CD4-positive, alpha-beta T cell (primary cell): ENCODE measurements around the gene NKX1-2. TPM values are rescaled to one million over a fixed set of nuclear protein-coding genes. Genes with fewer than 3 reads are reported as not detected.

Experiments used
- ATAC-seq: fragments of 200-7000 bp; cut with Tn5 transposase; one replicate; pipeline ENCODE4 v1.10.0; 2022; ENCODE audit warnings: mild to moderate bottlenecking; ENCODE audit not compliant: poor library complexity
- CTCF ChIA-PET: fragments of 350-600 bp; sonication (Branson Sonifier 250); formaldehyde crosslinking; loops from one replicate; lab custom pipeline; 2021; ENCODE audit warnings: antibody characterized with exemption, inconsistent platforms; lab: Charles Lee
- POLR2A ChIA-PET: fragments of 350-600 bp; sonication (Branson Sonifier 250); formaldehyde crosslinking; loops from one replicate; lab custom pipeline; 2021; ENCODE audit warnings: antibody characterized with exemption, inconsistent platforms; lab: Charles Lee
- DNase-seq, 14 experiments: peaks; one replicate each; pipeline ENCODE4 v3.0.0-alpha.2; 2013 to 2020; ENCODE audit warnings: mixed read lengths in 2 of 14
- H3K27ac ChIP-seq, 2 donors: one replicate each; pipeline versions ENCODE4 v1.5.1 to v1.7.0; 2013; ENCODE audit warnings: low read length in 2 of 2, low read depth in 1 of 2, mild to moderate bottlenecking in 1 of 2
- H3K27me3 ChIP-seq, 2 experiments: 1 replicate in 1 of 2; 2 replicates in 1 of 2; pipeline versions ENCODE4 v1.6.1 to v1.7.0; 2013; ENCODE audit warnings: low read length in 2 of 2, control low read depth in 1 of 2, mild to moderate bottlenecking in 1 of 2, moderate library complexity in 1 of 2; ENCODE audit not compliant: insufficient read depth in 2 of 2, control insufficient read depth in 1 of 2
- H3K36me3 ChIP-seq: one replicate; pipeline ENCODE4 v1.6.1; 2013; ENCODE audit warnings: low read length, control low read depth; ENCODE audit not compliant: insufficient read depth
- H3K4me1 ChIP-seq: one replicate; pipeline ENCODE4 v1.6.1; 2013; ENCODE audit warnings: low read length, control low read depth; ENCODE audit not compliant: insufficient read depth
- H3K4me3 ChIP-seq: one replicate; pipeline ENCODE4 v1.5.1; 2013; ENCODE audit warnings: mild to moderate bottlenecking, low read length, moderate library complexity
- H3K9me3 ChIP-seq, 2 experiments: 1 replicate in 1 of 2; 2 replicates in 1 of 2; pipeline versions ENCODE4 v1.6.1 to v1.7.0; 2013; ENCODE audit warnings: low read length in 2 of 2, mild to moderate bottlenecking in 2 of 2, control low read depth in 1 of 2, moderate library complexity in 1 of 2; ENCODE audit not compliant: control insufficient read depth in 1 of 2, insufficient read depth in 1 of 2
- H3K27ac Mint-ChIP-seq: one replicate; pipeline ENCODE4 v1.8.0; 2020; ENCODE audit warnings: mixed read lengths
- H3K27me3 Mint-ChIP-seq: one replicate; pipeline ENCODE4 v1.8.0; 2021; ENCODE audit warnings: mixed read lengths
- H3K36me3 Mint-ChIP-seq: one replicate; pipeline ENCODE4 v1.8.0; 2021; ENCODE audit warnings: low read depth, mixed read lengths
- H3K4me1 Mint-ChIP-seq: one replicate; pipeline ENCODE4 v1.8.0; 2021; ENCODE audit warnings: low read depth, mixed read lengths
- H3K4me3 Mint-ChIP-seq: one replicate; pipeline ENCODE4 v1.8.0; 2020; ENCODE audit warnings: mild to moderate bottlenecking, mixed read lengths
- H3K9me3 Mint-ChIP-seq: one replicate; pipeline ENCODE4 v1.8.0; 2020; ENCODE audit warnings: mixed read lengths
- intact Hi-C, 2 experiments: fragments of 100-400 bp; cut with DNase I in 1 of 2; cut with micrococcal nuclease in 1 of 2; formaldehyde crosslinking; loops; one replicate each; pipeline versions ENCODE4 v1.15.1 to v1.9.0; 2023 to 2025; cut with DNase I, micrococcal nuclease
- total RNA-seq, 174 experiments: library from RNA in 2 of 174; stranded (reverse) in 2 of 174; gene quantifications; one replicate each; pipeline ENCODE4 v1.2.3 and lab custom pipeline; 2021 to 2026
- TF ChIP-seq, protein P1 (sequence below): fragments of 200-600 bp; IDR thresholded peaks from one replicate; pipeline ENCODE4 v1.8.0; 2022; ENCODE audit warnings: antibody characterized with exemption, mild to moderate bottlenecking

Gene NKX1-2
- total RNA-seq, 2 experiments from 2014 or later: not detected

DNA sequence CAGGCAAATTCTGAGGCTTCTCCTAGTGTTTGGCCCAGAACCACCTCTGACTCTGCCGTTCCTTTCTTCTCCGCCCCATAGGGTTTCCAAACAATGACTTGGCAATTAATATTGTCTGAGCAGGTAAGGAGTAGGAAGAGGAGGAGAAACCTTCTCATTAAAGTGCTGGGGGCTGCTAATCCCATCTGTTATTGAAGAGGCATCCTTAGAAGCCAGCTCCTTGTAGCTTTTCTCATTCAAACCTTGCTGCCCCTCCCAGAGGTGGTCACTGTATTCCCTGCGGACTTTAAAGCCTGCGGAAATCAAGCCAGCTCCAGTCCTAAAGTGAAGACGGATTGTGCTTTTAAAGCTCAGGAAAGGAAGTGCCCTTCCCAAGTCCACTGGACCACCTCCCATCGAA lies 1.4 kb upstream of the NKX1-2 start:
- Mint-ChIP-seq H3K27me3 (peaks cover 85% of the 10 kb centered on the region), H3K36me3 (no peaks in the 10 kb centered on the region), H3K27ac (no peak overlapping the region), H3K4me3 (no peak overlapping the region), H3K4me1 (peaks cover 20% of the 10 kb centered on the region), H3K9me3 (no peaks in the 10 kb centered on the region)
- intact Hi-C loops: no loop called here
- ATAC-seq: no peak
- H3K4me1 ChIP-seq: peaks cover 24% of the 10 kb centered on the region
- no peak for DNase-seq
- H3K9me3 ChIP-seq: peaks cover 0 to 12% of the 10 kb centered on the region in 2 experiments
- H3K4me3 ChIP-seq: no peak overlapping the region
- TF ChIP-seq, protein P1, sequence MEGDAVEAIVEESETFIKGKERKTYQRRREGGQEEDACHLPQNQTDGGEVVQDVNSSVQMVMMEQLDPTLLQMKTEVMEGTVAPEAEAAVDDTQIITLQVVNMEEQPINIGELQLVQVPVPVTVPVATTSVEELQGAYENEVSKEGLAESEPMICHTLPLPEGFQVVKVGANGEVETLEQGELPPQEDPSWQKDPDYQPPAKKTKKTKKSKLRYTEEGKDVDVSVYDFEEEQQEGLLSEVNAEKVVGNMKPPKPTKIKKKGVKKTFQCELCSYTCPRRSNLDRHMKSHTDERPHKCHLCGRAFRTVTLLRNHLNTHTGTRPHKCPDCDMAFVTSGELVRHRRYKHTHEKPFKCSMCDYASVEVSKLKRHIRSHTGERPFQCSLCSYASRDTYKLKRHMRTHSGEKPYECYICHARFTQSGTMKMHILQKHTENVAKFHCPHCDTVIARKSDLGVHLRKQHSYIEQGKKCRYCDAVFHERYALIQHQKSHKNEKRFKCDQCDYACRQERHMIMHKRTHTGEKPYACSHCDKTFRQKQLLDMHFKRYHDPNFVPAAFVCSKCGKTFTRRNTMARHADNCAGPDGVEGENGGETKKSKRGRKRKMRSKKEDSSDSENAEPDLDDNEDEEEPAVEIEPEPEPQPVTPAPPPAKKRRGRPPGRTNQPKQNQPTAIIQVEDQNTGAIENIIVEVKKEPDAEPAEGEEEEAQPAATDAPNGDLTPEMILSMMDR: no peak
- CTCF ChIA-PET: no interaction called here
- no peaks in the 10 kb centered on the region for H3K36me3 ChIP-seq
- H3K27me3 ChIP-seq: peaks cover 73 to 84% of the 10 kb centered on the region in 2 experiments
- POLR2A ChIA-PET: no interaction called here
- no peak overlapping the region for H3K27ac ChIP-seq

GRCh38 chr10:124450783-124451057 lies 885 bp upstream of the NKX1-2 start:
- peaks cover 20% of the 10 kb centered on the region for H3K4me1 Mint-ChIP-seq
- intact Hi-C loops: no loop called here
- CTCF ChIA-PET: no interaction called here
- Histone ChIP-seq H3K9me3 (peaks cover 0 to 12% of the 10 kb centered on the region in 2 experiments), H3K4me1 (peaks cover 24% of the 10 kb centered on the region), H3K4me3 (no peak overlapping the region), H3K36me3 (no peaks in the 10 kb centered on the region), H3K27ac (no peak overlapping the region), H3K27me3 (peaks cover 67 to 89% of the 10 kb centered on the region in 2 experiments)
- H3K27ac Mint-ChIP-seq: no peak overlapping the region
- H3K4me3 Mint-ChIP-seq: no peak overlapping the region
- POLR2A ChIA-PET: no interaction called here
- DNase-seq (no peak), ATAC-seq (no peak)
- no peaks in the 10 kb centered on the region for H3K9me3 Mint-ChIP-seq
- no peaks in the 10 kb centered on the region for H3K36me3 Mint-ChIP-seq
- peaks cover 85% of the 10 kb centered on the region for H3K27me3 Mint-ChIP-seq
- TF ChIP-seq, protein P1: no peak

DNA sequence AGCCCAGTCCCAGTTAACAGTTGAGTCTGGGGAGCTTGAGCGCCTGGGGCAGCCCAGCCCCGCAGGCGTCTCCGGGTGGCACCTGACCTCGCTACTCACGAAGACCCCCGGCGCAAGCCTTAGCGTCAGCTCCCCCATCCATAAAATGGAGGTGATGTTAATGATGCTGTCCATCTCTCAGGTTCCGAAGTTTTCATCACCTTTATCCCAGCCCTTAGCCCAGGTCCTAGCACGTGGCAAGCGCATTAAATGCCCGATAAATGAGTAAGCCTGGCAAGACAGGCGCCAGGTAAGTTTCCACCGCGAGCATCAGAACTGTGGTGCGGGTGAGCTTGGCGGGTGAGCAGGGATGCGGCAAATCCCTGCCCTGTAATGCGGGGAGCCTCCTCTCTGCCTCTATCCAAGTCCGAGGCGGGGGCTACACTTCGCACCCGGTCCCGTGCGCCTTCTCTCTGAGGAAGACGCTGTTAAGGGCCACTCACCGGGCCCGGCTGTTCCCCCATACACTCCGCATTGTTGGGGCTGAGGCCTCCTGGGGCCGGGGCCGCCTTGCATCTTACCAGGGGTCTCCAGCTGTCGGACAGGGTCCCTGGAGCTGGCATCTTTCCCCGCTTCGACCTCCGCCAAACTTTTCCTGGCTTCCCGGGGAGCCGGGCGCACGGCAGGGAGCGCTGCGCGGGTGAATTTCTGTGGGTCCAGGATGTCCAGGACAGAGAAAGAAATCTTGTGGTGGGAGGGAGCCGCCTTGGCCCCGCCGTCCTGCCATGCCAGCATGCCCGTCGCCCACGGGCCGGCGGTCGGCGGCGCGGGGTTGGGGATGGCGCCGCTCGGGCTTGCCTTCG lies 444 bp downstream of the NKX1-2 start:
- Histone ChIP-seq H3K4me1 (peaks cover 24% of the 10 kb centered on the region), H3K27ac (no peak overlapping the region), H3K9me3 (peaks cover 0 to 12% of the 10 kb centered on the region in 2 experiments), H3K4me3 (no peak overlapping the region), H3K27me3 (peaks cover 61 to 89% of the 10 kb centered on the region in 2 experiments), H3K36me3 (no peaks in the 10 kb centered on the region)
- no peak for DNase-seq
- Mint-ChIP-seq H3K36me3 (no peaks in the 10 kb centered on the region), H3K9me3 (no peaks in the 10 kb centered on the region), H3K4me3 (peak overlapping the region; percentile 49), H3K4me1 (peaks cover 20% of the 10 kb centered on the region), H3K27me3 (peaks cover 85% of the 10 kb centered on the region), H3K27ac (no peak overlapping the region)
- TF ChIP-seq, protein P1: no peak
- CTCF ChIA-PET: no interaction called here
- ATAC-seq: no peak
- POLR2A ChIA-PET: interaction anchor here (1.0 kb wide), 1 partner anchor 13 kb away, joined by 3 read pairs; the partner anchor contains the start of gene LHPP
- intact Hi-C loops: no loop called here
